ENCODE results near the gene RNF144B. TPM values are rescaled to one million over a fixed set of nuclear protein-coding genes. Genes with fewer than 3 reads are reported as not detected.

The RNF144B gene
- total and polyA plus RNA-seq, 2 experiments from 2014 or later: 4.2 to 9.0 TPM

DNA sequence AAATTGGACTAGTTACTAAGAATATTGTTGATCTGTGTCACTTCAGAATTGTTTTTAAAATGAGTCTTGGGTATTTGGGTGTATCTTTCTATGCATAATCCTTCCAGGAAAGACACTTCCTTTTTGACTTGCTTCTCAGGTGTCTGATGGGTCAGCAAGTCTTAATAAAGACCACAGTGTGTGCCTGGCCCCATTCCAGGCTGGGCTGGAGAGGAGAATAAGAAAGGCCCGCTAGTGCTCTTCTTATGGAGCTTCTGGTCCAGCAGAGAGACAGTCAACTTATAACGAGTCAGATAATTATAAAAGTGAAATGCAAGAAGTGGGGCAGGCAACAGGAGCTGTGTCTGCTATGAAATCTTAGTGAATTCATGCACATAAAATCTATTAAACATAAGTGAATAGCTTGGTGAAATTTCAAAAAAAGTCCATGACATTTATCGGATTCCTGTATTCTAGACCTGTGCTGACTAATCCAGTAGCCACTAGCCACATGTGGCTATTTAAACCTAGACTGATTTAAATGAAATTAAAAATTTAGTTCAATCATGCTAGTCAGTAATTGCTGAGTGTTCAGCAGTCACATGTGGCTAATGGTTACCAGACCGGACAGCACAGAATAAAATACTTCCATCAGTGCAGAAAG lies 42.6 kb downstream of the RNF144B start:
- Mint-ChIP-seq H3K4me3 (no peak overlapping the region), H3K4me1 (peaks cover 14% of the 10 kb centered on the region; the same call in 2 of the 3 replicates)

More for the DNA sequence above, 42.6 kb downstream of the RNF144B start:
- H3K36me3 ChIP-seq (ENCODE audit: insufficient read depth): no peaks in the 10 kb centered on the region
- no peak for TF ChIP-seq NANOG (IDR thresholded peaks at IDR 0.05; ENCODE audit: borderline replicate concordance)
- TF ChIP-seq, protein P1, sequence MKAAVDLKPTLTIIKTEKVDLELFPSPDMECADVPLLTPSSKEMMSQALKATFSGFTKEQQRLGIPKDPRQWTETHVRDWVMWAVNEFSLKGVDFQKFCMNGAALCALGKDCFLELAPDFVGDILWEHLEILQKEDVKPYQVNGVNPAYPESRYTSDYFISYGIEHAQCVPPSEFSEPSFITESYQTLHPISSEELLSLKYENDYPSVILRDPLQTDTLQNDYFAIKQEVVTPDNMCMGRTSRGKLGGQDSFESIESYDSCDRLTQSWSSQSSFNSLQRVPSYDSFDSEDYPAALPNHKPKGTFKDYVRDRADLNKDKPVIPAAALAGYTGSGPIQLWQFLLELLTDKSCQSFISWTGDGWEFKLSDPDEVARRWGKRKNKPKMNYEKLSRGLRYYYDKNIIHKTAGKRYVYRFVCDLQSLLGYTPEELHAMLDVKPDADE (IDR thresholded peaks at IDR 0.05): no peak
- TF ChIP-seq EZH2 (IDR thresholded peaks at IDR 0.05; ENCODE audit: low read depth, unreplicated experiment): no peak
- TF ChIP-seq ZNF114 (CRISPR knock-in tag; IDR thresholded peaks at IDR 0.05): no peak
- TF ChIP-seq POLR2AphosphoS5 (IDR thresholded peaks at IDR 0.05; ENCODE audit: low read depth): no peak
- no peak for TF ChIP-seq CREB1 (CRISPR knock-in tag; IDR thresholded peaks at IDR 0.05; ENCODE audit: low read depth)
- TF ChIP-seq, protein P2, sequence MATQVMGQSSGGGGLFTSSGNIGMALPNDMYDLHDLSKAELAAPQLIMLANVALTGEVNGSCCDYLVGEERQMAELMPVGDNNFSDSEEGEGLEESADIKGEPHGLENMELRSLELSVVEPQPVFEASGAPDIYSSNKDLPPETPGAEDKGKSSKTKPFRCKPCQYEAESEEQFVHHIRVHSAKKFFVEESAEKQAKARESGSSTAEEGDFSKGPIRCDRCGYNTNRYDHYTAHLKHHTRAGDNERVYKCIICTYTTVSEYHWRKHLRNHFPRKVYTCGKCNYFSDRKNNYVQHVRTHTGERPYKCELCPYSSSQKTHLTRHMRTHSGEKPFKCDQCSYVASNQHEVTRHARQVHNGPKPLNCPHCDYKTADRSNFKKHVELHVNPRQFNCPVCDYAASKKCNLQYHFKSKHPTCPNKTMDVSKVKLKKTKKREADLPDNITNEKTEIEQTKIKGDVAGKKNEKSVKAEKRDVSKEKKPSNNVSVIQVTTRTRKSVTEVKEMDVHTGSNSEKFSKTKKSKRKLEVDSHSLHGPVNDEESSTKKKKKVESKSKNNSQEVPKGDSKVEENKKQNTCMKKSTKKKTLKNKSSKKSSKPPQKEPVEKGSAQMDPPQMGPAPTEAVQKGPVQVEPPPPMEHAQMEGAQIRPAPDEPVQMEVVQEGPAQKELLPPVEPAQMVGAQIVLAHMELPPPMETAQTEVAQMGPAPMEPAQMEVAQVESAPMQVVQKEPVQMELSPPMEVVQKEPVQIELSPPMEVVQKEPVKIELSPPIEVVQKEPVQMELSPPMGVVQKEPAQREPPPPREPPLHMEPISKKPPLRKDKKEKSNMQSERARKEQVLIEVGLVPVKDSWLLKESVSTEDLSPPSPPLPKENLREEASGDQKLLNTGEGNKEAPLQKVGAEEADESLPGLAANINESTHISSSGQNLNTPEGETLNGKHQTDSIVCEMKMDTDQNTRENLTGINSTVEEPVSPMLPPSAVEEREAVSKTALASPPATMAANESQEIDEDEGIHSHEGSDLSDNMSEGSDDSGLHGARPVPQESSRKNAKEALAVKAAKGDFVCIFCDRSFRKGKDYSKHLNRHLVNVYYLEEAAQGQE (IDR thresholded peaks at IDR 0.05; ENCODE audit: unreplicated experiment): no peak
- TF ChIP-seq EZH2phosphoT487 (IDR thresholded peaks at IDR 0.05; ENCODE audit: unreplicated experiment): no peak
- no peak for TF ChIP-seq CTCF (conservative IDR thresholded peaks at IDR 0.05; ENCODE audit: low read depth in 2 of 2)
- TF ChIP-seq STAT1 (IDR thresholded peaks at IDR 0.05; ENCODE audit: unreplicated experiment): no peak
- no peak for TF ChIP-seq ZNF462 (CRISPR knock-in tag; IDR thresholded peaks at IDR 0.05)
- TF ChIP-seq ZNF331 (CRISPR knock-in tag; IDR thresholded peaks at IDR 0.05; ENCODE audit: low read depth): no peak
- TF ChIP-seq JUNB (IDR thresholded peaks at IDR 0.05; ENCODE audit: unreplicated experiment): no peak
- ATAC-seq (no peak), DNase-seq (ENCODE audit: low spot score) (no peak)
- H2AFZ ChIP-seq: no peak overlapping the region
- H3K4me2 ChIP-seq: no peak overlapping the region
- H3K4me3 ChIP-seq: no peak overlapping the region
- no peaks in the 10 kb centered on the region for H3K79me2 ChIP-seq (replicated peaks; ENCODE audit: insufficient read depth)
- H3K27ac ChIP-seq (ENCODE audit: low read depth): no peak overlapping the region
- H3K4me1 ChIP-seq (ENCODE audit: insufficient read depth): peaks cover 4% of the 10 kb centered on the region
- no peaks in the 10 kb centered on the region for H3K9me2 ChIP-seq (ENCODE audit: insufficient read depth)
- Mint-ChIP-seq H3K36me3 (ENCODE audit: low read depth) (no peaks in the 10 kb centered on the region), H3K27me3 (ENCODE audit: insufficient read depth, low read depth, poor library complexity) (peaks cover 4% of the 10 kb centered on the region), H3K9me3 (no peaks in the 10 kb centered on the region), H3K27ac (peak overlapping the region; percentile 56; the same call in 1 of the 2 replicates)
- H3K27me3 ChIP-seq (ENCODE audit: insufficient read depth): no peaks in the 10 kb centered on the region
- H3F3A ChIP-seq (replicated peaks; ENCODE audit: low read depth): no peaks in the 10 kb centered on the region
- no peaks in the 10 kb centered on the region for H4K20me1 ChIP-seq (replicated peaks; ENCODE audit: insufficient read depth)
